ENCODE results near the gene ANP32D. TPM values are rescaled to one million over a fixed set of nuclear protein-coding genes. Genes with fewer than 3 reads are reported as not detected.
"Not testable (repeated sequence)": the region's sequence is repeated elsewhere in the genome, so short reads cannot be mapped to it uniquely, and the experiment has no call there.

Gene ANP32D
- not detected for total RNA-seq
- long read RNA-seq: 0 reads

DNA sequence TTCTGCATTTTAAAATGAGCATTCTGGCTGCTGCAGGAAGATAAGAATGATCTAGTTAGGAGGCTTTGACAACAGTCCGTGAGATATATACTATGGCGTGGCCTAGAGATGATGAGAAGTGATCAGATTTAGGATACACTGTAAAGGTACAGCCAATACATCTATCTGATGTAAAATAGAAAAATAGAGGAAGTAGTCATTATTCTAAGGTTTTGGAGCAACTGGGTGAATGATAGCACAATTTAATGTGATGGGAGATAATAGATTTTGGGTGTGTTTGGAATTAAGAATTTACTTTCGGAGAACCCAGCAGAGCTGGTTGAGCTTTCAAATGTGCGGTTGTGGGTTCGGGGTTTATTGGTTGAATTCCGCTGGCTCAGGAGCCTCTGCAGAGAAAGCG is at the start of gene ANP32D:
ANP32D (plus strand) TSS at position 301 of the 400 bp plus-strand sequence. CDS start 106 bp downstream, outside the sequence.
- DNase-seq (ENCODE audit: low spot score): no peak

DNA sequence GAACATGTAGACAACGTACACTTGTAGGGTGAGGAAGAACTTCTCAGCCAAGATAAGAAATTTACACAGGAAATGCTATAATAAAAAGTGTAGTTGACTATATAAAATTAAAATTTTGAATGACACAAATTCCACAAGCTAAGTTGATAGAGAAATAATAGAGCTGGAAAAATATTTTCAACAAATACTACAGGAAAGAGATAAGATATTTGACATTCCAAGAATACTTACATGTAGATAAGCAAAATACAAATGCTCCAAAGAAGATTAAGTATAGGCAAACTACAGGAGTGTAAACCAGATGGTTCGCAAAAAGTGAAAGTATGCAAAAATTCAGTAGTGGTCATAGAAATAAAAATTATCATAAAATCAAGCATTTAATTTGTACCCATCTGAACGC is 49.2 kb upstream of the ANP32D start:
- DNase-seq (ENCODE audit: low spot score): no peak

DNA sequence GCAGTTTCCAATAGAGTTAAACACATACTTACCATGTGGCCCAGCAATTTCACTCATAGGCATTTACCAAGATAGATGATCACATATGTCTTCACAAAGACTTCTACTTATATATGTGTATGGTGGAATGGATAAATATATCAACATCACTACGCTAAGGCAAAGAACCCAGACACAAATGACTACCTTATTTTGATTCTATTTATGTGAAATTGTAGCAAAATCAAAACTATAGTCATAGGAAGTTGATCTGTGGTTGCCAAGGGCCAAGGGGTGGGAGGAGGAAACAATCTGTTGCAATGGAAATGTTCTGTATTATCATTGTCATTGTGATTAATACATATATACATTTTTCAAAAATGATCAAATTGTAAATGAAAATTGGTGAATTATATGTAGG is 47.7 kb upstream of the ANP32D start:
- DNase-seq (ENCODE audit: low spot score): no peak

DNA sequence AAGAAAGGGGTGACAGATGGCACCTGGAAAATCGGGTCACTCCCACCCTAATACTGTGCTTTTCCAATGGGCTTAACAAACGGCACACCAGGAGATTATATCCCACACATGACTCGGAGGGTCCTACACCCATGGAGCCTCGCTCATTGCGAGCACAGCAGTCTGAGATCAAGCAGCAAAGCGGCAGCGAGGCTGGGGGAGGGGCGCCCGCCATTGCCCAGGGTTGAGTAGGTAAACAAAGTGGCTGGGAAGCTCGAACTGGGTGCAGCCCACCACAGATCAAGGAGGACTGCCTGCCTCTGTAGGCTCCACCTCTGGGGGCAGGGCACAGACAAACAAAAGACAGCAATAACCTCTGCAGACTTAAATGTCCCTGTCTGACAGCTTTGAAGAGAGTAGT is 38.3 kb upstream of the ANP32D start:
- not testable (repeated sequence) for DNase-seq (ENCODE audit: low spot score)

DNA sequence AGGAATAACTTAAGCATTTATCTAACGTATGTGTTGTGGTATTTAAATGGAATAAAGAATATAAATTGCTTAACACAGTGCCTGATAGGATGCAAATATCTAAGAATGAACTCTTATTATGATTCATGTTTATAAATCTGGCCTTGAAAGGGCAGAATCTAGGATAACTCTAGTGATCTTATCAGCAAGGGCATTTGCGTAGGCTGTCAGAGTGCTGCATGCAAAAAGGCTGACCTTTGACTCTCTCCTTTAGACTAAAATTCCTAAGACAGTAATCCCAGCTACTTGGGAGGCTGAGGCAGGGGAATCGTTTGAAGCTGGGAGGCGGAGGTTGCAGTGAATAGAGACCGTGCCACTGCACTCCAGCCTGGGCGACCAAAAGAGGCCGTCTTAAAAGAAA is 31.3 kb upstream of the ANP32D start:
- no peak for DNase-seq (ENCODE audit: low spot score)

DNA sequence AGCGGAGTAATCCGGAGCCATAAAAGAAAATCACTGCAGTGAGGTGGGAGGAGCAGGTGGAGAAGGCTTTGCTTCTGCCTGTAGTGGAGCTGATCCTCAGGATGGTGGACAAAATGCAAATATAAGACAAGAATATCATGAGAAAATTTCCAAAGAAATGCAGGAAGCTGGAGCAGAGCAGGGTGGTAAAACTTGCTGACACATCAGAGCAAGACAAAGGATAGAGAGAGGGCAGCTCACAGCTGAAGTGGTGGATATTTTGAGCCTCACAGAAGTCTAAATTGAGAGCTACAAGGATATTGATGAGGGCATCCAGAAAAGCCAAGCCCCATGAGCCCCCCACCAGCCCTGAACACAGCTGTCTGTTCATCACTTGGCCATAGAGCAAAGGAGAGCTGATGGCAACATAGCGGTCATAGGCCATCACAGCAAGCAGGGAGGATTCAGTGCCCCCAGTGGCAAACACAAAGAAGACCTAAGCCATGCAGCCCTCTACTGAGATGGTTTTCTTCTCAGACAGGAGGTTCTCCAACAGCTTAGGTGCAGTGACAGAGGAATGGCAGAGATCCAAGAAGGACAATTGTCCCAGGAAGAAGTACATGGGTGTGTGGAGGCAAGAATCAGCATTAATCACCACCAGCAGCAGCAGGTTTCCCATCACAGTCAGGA is 30.0 kb upstream of the ANP32D start:
- DNase-seq (ENCODE audit: low spot score): no peak

DNA sequence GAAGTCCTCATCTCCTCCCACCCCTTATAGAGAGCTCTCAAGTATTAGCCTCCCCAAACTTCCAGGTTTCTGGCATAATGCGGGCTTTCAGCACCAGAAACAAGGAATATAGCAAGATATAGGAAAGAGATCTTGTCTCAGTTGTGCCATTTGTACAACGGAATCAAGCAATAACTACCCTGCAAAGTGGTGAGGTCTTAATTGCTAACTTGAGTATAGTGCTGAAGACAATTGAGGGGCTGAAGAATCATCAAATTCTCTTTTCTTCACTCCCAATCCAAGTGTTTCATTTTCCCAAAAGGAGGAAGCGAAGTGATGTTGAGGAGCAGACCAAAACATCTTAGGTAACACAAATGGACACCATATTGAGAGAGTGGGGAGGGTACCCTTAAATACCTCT is 26.8 kb upstream of the ANP32D start:
- no peak for DNase-seq (ENCODE audit: low spot score)

DNA sequence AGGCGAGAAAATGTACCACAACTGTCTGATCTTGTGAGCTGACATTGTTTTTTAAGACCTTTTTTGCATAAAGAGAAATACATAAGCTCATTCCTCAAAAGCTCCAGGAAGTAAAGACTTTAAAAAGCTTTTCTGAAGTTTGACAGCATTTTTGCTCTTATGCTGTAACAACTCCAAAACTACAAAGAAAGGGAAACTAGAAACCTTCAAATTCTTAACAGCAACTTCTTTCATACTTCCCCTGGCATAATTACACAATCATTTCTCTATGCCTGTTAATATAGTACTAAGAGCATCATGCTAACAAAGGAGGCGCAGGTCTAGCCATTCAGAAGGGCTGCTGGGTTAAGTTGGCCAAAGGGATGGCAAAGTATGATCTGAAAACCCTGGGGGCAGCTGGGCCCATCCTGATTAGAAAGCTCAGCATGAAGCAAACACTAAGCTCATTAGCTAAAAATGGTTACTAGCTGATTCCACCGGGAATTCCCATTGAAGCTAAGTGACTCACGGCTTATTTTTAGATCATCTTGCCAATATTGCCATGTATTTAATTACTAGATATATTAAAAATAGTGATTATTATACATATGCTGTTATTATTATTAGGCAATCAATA is 26.1 kb upstream of the ANP32D start:
- no peak for DNase-seq (ENCODE audit: low spot score)

DNA sequence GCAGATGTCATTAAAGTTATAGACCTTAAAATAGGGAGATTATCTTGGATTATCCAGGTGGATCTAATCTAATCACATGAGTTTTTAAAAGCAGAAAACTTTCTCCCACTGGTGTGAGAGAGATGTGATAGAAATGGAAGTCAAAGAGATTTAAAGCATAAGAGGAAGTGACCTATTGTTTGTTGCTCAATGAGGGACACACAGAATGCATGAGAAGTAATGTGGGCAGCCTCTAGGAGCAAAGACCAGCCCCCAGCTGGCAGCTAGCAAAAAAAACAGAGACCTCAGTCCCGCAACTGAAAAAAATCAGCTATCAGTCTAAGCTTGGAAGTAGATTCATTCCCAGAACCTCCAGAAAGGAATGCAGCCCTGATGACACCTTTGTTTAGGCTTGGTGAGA is 24.6 kb upstream of the ANP32D start:
- DNase-seq (ENCODE audit: low spot score): no peak

DNA sequence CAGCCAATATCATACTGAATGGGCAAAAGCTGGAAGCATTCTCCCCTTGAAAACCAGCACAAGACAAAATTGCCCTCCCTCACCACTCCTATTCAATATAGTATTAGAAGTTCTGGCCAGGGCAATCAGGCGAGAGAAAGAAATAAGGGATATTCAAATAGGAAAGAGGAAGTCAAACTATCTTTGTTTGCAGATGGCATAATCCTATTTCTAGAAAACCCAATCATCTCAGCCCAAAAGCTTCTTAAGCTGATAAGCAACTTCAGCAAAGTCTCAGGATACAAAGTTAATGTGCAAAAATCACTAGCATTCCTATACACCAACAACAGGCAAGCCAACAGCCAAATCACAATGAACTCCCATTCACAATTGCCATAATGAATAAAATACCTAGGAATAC is 21.0 kb upstream of the ANP32D start:
- no peak for DNase-seq (ENCODE audit: low spot score)

DNA sequence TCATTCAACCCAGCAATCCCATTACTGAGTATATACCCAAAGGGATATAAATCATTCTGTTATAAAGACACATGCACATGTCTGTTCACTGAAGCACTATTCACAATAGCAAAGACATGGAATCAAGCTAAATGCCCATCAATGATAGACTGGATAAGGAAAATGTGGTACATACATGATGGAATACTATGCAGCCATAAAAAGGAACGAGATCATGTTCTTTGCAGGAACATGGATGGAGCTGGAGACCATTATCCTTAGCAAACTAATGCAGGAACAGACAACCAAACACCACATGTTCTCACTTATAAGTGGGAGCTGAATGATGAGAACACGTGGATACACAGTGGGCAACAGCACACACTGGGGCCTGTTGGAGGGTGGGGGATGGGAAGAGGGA is 19.4 kb upstream of the ANP32D start:
- DNase-seq (ENCODE audit: low spot score): not testable (repeated sequence)

DNA sequence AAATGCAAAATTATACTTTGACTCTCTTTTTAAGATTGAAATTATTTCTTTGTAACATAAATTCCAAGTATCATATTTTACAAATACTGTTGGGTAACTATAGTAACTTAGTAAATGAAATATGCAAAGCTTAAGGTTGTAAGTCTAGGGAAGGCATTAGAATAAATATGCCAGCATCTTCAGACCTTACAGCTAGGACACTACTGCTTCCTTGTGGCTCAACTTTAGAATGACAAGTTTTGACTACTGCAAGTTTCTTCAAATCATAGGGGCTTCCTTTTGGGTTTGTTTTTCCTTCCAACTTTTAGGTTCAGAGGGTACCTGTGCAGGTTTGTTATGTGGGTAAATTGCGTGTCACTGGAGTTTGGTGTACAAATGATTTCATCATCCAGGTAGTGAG is 17.7 kb upstream of the ANP32D start:
- no peak for DNase-seq (ENCODE audit: low spot score)

DNA sequence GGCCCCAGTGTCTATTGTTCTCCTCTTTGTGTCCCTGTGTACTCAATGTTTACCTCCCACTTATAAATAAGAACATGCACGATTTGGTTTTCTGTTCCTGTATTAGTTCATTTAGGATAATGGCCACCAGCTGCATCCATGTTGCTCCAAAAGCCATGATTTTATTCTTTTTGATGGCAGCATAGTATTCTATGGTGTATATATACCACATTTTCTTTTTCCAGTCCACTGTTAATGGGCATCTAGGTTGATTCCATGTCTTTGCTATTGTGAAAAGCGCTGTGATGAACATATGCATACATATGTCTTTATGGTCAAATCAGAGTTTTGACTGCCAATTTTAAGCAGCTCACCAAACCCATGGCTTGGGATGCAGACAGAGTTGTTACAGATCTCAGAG is 17.2 kb upstream of the ANP32D start:
- no peak for DNase-seq (ENCODE audit: low spot score)

DNA sequence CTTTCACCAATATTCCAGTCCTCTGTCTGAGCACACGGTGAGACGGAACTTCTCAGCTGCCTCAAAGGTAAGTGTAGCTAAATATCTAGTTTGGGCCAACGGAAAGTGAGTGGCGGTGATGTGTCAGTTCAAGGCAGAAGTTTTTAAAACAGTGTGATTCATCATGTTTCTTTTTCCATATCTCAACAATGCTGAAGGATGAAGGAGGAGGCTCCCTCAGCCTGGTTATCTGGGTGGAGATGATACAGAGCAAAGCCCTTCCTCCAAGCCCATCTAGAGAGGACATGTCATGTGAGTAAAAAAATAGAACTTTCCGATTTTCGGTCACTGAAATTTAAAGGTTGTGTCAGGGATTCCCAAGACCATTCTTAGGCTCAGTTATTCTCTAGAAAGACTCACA is 13.1 kb upstream of the ANP32D start:
- DNase-seq (ENCODE audit: low spot score): no peak

DNA sequence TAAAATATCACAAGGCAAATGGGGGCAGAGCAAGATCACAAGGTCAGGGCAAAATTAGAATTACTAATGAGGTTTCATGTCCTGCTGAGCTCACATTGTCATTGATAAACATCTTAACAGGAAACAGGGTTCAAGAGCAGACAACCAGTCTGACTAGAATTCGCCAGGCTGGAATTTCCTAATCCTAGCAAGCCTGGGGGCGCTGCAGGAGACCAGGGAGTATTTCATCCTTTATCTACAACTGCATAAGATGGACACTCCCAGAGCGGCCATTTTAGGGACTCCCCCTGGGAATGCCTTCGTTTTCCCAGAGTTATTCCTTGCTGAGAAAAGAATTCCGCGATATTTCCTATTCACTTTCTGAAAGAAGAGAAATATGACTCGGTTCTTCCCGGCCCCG is 3.3 kb upstream of the ANP32D start:
- DNase-seq (ENCODE audit: low spot score): not testable (repeated sequence)

DNA sequence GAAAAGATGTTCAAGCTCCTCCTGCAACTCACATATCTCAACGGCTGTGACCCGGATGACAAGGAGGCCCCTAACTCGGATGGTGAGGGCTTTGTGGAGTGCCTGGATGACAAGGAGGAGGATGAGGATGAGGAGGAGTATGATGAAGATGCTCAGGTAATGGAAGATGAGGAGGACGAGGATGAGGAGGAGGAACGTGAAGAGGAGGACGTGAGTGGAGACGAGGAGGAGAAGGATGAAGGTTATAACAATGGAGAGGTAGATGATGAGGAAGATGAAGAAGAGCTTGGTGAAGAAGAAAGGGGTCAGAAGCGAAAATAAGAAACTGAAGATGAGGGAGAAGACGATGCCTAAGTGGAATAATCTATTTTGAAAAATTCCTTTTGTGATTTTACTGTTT is 702 bp downstream of the ANP32D start:
- DNase-seq (ENCODE audit: low spot score): no peak

DNA sequence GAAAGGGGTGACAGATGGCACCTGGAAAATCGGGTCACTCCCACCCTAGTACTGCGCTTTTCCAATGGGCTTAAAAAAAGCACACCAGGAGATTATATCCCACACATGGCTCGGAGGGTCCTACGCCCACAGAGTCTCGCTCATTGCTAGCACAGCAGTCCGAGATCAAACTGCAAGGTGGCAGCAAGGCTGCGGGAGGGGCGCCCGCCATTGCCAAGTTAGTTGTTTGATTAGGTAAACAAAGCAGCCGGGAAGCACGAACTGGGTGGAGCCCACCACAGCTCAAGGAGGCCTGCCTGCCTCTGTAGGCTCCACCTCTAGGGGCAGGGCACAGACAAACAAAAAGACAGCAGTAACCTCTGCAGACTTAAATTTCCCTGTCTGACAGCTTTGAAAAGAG is 2.1 kb downstream of the ANP32D start:
- DNase-seq (ENCODE audit: low spot score): not testable (repeated sequence)

DNA sequence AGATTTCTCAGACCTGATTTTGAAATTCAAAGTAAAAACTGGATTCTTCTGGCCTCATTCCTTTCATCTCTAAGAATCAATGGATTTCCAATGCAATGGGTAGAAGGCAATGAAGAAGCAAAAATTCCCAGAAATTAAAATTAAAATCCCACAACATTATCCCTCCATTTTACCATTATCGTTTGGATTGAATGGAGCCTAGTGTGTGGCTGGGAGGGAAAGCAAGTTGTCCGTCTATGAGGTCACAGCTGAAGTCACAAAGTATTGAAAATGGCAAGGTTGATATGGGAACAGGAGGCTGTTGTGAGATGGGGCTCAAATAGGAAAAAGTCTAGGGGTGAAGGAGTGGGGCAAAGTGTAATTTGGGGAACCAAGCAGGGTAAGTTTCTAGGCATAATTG is 9.8 kb downstream of the ANP32D start, which contains the start of gene C12orf54:
C12orf54 (plus strand) TSS at position 301 of the 400 bp plus-strand sequence. CDS start 799 bp downstream, outside the sequence.
- DNase-seq (ENCODE audit: low spot score): no peak

DNA sequence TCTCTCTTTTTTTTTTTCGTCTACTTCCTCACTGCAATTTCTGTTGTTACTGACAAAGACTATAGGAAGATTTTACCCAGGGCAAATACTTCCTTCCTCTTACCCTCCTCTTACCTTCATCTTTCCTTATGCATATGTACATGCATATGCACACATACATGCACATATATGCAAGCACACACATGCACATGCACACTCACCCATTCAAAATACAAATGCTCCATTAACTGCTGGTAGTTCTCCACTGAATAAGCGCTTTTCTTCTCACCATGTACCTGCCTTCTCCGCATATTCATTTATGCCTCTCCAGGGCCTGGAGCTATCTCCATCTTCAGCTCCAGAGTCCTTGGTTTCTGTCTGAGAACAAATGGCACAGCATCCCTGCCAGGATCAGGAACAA is 10.6 kb downstream of the ANP32D start:
- no peak for DNase-seq (ENCODE audit: low spot score)

DNA sequence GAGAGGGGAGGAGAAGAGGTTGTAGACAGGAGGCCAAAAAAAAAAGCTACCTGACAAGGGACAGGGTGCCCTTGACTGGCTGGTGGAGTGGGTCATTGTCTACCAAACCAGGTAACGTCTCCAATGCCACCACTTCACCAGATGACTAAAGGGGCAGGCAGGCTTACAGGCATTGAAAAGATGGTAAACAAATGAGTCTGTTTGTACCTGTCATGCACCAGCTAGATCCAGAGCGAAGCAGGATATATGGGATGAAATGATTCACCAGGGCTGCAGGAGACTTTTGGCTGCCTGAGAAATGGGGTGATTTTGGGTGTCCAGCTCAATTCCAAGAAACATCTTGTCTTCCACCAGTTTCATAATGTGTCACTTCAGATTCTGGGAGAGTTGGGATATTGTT is 13.9 kb downstream of the ANP32D start:
- no peak for DNase-seq (ENCODE audit: low spot score)

DNA sequence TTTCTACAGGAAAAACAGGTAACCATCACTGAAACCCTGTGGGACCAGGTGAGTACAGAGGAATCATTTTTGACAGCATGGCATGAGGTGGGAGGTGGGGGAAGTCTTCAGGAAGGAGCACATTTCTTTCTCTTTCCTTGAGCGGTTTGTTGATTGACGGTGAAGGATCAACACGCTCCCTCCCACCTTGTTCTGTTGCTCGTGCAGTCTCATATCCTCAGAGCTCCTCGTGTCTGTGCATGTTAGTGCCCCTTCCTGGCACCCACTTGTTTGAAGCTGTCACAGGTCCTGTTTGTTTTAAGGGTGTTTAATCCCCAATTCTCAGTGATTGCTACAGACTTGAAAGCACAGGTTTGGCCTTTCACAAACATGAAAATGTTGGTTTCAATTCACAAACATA is 14.3 kb downstream of the ANP32D start:
- DNase-seq (ENCODE audit: low spot score): no peak

DNA sequence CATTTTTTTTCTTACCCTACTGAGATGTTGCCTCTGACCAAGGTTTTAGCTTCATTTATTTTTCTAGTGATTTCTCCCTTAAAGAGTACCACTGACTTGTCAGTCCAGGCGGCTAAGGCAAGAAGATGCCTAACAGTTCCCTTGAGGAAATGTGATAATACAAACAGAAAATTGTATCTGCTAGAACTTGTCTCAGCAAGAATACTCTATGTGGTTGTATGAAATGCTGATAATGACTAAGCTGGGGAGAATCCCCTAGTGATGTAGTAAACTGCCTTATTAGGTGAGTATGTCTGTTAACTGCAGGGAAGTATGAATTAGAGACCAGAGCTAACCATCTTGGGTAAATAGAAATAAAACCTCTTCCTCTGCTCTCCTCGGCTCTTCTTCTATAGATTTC is 16.7 kb downstream of the ANP32D start:
- DNase-seq (ENCODE audit: low spot score): no peak

DNA sequence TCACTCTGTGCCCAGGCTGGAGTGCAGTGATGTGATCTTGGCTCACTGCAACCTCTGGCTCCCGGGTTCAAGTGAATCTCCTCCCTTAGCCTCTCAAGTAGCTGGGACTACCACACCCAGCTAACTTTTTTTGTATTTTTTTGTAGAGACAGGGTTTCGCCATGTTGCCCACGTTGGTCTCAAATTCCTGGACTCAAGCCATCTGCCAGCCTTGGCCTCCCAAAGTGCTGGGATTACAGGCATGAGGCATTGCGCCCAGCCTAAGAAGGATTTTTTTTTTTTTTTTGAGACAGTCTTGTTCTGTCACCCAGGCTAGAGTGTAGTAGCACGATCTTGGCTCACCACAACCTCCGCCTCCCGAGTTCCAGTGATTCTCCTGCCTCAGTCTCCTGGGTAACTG is 17.1 kb downstream of the ANP32D start:
- DNase-seq (ENCODE audit: low spot score): not testable (repeated sequence)
